ENCODE data around the gene IFNGR1.
A peak's percentile ranks its signal among the peaks of the same experiment; 100 is the strongest.
"Not testable (repeated sequence)": the region's sequence is repeated elsewhere in the genome, so short reads cannot be mapped to it uniquely, and the experiment has no call there.

Gene IFNGR1

DNA sequence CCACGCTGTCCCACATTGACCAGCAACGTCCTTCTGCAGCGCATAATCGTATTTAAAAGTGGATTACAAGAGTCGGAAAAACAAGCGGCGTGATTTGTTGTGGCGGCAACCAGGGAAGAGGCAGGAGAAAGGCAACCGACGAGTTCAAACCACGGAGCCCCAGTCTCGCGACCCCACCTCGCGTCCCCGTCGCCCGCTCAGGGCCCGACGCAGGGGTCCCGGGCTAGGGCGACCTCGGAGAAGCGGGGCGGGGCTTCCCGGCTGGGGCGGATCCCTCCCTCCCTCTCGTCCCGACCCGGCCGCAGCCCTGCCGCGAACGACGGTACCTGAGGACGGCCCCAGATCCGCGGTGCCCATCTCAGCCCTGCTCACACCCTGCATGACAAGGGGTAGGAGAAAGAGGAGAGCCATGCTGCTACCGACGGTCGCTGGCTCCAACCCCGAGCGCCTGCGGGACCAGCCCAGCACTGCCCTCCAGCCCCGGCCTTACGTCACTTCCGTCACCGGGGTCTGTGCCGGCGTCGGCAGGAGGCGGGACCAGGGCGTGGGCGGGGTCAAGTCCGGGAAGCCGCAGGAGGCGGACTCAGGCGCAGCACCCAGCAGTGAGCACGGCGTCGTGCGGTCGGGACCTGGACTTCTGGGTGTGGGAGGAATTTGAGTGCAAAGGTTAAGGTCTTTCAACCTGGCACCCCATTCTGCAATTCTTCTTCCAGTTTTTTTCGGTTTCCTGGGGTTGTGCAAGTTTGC lies at the start of gene IFNGR1:
Gene IFNGR1, minus strand, starts transcription at position 469 of the 747 bp plus-strand sequence. Its CDS starts 58 bp downstream, at position 411.
- peak; percentile 92 for DNase-seq (ENCODE audit: low spot score)

- no peak for DNase-seq (ENCODE audit: low spot score)
These were observed 49.7 kb upstream of the IFNGR1 start for GRCh38 chr6:137268911-137269310.

GRCh38 chr6:137266309-137266586 lies 47.1 kb upstream of the IFNGR1 start:
- DNase-seq (ENCODE audit: low spot score), result no peak

DNA sequence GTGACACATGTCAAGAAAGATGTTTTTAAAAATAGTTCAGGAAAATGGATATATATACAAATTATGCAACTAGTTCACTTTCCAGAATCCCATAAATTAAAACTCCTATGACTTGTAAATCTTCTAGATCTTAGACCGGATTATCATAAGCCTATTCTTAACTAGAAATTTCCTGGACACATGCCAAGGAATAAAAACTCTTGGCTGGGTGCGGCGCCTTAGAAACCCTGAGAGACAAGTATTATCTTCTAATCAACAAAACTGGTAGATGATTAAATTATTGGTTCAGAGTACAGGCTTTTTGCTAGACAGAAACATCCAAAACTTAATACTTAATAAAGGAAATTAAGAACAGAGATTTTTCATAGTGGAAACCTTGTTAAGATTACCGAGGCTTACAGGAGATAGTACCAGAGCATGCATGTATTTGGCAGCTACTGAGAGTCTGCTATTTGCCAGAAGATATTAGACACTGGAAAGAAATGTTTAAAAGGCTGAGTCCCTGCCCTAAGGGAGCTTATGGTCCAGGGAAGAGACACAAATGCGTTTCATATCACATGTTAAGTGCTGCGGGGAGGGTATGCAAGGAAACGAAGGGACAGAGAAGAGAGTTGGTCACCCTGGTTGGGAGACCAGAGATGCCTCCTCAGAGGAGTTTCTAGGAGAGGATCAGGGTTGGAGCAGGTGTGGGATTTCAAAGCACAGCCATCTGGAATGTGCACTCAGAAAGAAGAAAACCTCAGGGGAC lies 46.5 kb upstream of the IFNGR1 start:
- no peak for DNase-seq (ENCODE audit: low spot score)

DNA sequence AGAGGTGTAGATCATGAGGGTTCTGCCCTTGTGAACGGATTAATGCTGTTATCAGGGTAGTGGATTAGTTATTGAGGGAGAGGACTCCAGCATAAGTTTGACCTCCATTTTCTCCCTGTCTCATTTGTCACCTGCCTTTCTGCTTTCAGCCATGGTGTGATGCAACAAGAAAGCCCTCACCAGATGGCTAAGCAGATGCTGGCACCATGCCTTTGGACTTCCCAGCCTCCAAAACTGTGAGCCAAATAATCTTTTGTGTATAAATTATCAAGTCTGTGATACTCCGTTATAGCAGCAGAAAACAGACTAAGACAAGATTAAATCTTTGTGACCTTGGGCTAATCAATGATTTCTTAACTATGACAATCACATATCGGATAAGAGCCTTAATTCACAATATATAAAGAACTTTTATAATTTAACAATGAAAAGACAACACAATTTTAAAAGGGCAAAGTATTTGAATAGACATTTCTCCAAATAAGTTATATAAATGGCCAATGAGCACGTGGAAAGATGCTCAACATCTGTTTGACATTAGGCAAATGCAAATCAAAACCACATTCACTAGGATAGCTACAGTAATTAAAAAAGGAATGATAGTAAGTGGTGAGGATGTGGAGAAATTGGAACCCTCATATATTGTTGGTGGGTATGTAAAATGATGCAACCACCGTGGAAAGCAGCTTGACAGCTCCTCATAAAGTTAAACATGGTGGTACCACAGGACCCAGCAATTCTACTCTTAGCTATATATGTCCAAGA lies 45.3 kb upstream of the IFNGR1 start:
- no peak for DNase-seq (ENCODE audit: low spot score)

DNA sequence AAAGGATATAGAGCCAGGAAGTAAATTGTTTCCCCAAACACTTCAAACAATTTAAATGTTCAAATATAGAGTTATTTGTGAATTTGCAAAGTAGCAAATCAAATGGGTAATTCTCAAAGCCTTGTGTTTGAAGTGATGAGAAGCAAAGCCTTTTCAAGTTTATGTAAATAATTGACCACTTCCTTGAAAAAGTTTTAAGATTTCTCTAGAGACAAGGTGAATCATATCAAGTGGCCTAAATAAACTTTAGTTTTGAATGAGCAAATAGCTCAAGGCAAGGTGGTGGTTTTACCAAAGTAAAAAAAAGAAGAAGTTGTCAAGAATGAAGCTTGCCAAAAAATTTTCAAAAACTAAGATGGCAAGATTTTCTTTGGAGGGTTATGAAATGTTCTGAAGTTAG lies 42.6 kb upstream of the IFNGR1 start:
- DNase-seq (ENCODE audit: low spot score), result no peak

- no peak for DNase-seq (ENCODE audit: low spot score)
These were observed 42.2 kb upstream of the IFNGR1 start for GRCh38 chr6:137261361-137261760.

- no peak for DNase-seq (ENCODE audit: low spot score)
These were observed 41.0 kb upstream of the IFNGR1 start for GRCh38 chr6:137260217-137260616.

GRCh38 chr6:137259349-137259748 lies 40.2 kb upstream of the IFNGR1 start:
- DNase-seq (ENCODE audit: low spot score), result no peak

DNA sequence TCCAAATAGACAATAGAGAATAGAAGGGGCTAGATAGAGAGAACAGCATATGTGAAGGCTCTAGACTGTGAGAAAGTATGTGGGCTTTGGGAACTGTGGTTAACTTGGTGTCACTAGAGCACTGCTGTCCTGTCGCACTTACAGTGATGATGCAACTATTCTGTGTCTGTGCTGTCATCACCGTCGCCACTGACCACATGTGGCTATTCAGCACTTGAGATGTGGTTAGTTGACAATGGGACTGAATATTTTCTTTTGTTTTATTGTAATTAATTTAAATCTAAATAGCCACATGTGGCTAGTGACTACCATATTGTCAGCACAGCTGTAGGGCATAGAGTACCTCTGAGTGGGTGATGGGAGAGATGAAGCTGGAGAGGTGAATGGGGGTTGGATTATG lies 39.0 kb upstream of the IFNGR1 start:
- DNase-seq (ENCODE audit: low spot score), result no peak

- no peak for DNase-seq (ENCODE audit: low spot score)
These were observed 37.3 kb upstream of the IFNGR1 start for GRCh38 chr6:137256350-137257103.

- DNase-seq (ENCODE audit: low spot score), result no peak
These were observed 35.8 kb upstream of the IFNGR1 start for GRCh38 chr6:137254966-137255365.

- not testable (repeated sequence) for DNase-seq (ENCODE audit: low spot score)
These were observed 35.2 kb upstream of the IFNGR1 start for GRCh38 chr6:137254430-137254829.

DNA sequence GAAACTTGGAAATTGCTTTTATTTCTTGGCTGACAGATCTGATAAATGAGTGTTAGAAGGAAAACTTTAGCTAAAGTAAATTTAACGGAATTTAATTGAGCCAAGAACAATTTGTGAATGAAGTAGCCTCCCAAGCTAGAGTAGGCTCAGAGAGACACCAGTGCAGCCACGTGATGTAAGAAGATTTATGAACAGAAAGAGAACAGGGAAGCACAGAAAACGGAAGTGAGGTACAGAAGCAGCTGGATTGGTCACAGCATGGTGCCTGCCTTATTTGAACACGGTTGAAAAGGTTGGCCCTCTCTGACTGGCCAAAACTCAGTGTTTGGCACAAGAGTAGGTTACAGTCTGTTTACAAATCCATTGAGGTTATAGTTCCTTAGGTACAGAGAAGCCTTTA lies 29.5 kb upstream of the IFNGR1 start:
- no peak for DNase-seq (ENCODE audit: low spot score)

DNA sequence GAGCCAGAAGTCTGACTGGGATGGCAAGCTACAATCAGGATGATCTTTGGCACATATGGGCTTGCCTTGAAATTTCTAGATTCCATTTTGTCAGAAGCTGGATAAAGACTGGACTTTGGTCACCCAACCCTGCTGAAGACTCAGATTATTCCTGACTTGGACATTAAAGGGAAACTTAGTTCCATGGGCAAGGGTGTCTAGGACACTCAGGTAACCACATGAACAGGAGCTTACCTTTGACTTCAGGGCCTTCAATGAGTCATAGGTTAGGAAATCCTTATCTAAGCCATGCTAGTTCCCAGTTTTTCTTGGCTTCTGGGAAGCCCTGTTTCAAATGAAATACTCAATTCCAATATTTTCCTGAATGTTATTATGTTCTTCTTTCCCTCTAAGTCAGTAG lies 28.5 kb upstream of the IFNGR1 start:
- DNase-seq (ENCODE audit: low spot score), result no peak

GRCh38 chr6:137246791-137247202 lies 27.6 kb upstream of the IFNGR1 start:
- no peak for DNase-seq (ENCODE audit: low spot score)

GRCh38 chr6:137246164-137246563 lies 27.0 kb upstream of the IFNGR1 start:
- no peak for DNase-seq (ENCODE audit: low spot score)

GRCh38 chr6:137241481-137242038 lies 22.4 kb upstream of the IFNGR1 start:
- no peak for DNase-seq (ENCODE audit: low spot score)

GRCh38 chr6:137240168-137240567 lies 21.0 kb upstream of the IFNGR1 start:
- no peak for DNase-seq (ENCODE audit: low spot score)

DNA sequence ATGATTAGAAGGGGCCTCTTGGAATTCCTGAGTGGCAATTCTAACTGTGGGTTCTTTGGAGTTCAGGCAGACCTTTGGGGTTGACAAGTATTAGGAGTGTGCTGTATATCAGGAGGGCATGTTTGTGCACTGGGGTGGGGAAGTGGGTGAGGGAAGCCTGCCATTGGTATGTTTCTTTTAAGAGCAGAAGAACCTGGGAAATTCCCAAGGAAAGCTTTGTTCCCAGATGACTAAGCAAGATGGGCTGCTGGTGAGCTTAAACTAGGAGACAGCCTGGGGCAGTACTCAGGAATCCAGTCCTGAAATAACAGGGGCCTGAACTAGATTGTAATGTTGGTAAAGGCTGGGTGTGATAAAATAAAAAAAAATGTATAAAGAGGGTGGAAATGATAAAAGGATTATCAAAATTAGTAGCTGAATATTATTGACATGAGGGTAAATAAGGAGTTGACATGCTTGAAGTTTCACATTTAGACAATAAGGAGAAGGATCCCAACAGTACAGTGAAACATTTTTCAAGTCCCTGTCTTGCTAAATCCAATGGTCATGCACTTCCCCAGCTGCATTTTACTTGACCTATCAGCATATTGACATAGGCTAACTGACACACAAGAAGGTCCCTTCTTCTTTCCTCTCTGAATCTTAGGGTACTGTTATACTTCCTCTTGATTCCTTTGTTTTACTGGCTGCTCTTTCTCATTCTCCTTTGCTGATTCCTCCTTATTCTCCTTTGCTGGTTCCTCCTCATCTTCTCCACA lies 18.4 kb upstream of the IFNGR1 start:
- DNase-seq (ENCODE audit: low spot score), result no peak

Measured in hematopoietic multipotent progenitor cell treated with erythropoietin and hydrocortisone succinate and interleukin-3 and kit ligand, for 17 days (in vitro differentiated cells).